Breast epithelium (tissue), 4 donors: Measurements from ENCODE around the gene TECRL. TPM values are rescaled to one million over a fixed set of nuclear protein-coding genes. Genes with fewer than 3 reads are reported as not detected.

Experiments
- DNase-seq, 2 donors: peaks; one replicate each; pipeline ENCODE4 v3.0.0-alpha.2; 2019; ENCODE audit warnings: low spot score in 2 of 2
- H3K27ac ChIP-seq, 2 donors: fragments of 200-600 bp; sonication (generic) in 1 of 2; one replicate each; pipeline ENCODE4 v1.5.1; 2016 to 2019; ENCODE audit warnings: mild to moderate bottlenecking in 1 of 2
- H3K27me3 ChIP-seq, 2 donors: fragments of 200-600 bp; sonication (generic) in 1 of 2; one replicate each; pipeline versions ENCODE4 v1.5.1 to v1.6.0; 2017 to 2019; ENCODE audit warnings: control low read depth in 1 of 2, mild to moderate bottlenecking in 1 of 2
- H3K36me3 ChIP-seq: fragments of 200-600 bp; one replicate; pipeline ENCODE4 v1.5.1; 2019
- H3K4me1 ChIP-seq, 2 donors: fragments of 200-600 bp; sonication (generic); one replicate each; pipeline ENCODE4 v1.5.1; 2016 to 2019; ENCODE audit warnings: control low read depth in 1 of 2
- H3K4me3 ChIP-seq, 3 donors: fragments of 200-600 bp; sonication (generic); 1 replicate in 2 of 3; 2 replicates in 1 of 3; pipeline ENCODE4 v1.5.1; 2016 to 2019; ENCODE audit warnings: mild to moderate bottlenecking in 3 of 3, moderate library complexity in 2 of 3
- H3K9me3 ChIP-seq, 2 donors: fragments of 200-600 bp; sonication (generic) in 1 of 2; one replicate each; pipeline ENCODE4 v1.5.1; 2016 to 2019; ENCODE audit warnings: control low read depth in 1 of 2
- CTCF ChIP-seq, 3 donors: fragments of 450-650 bp; IDR thresholded peaks; one replicate each; pipeline ENCODE4 v1.5.1; 2016 to 2017; ENCODE audit warnings: antibody characterized with exemption in 3 of 3, mild to moderate bottlenecking in 3 of 3, moderate library complexity in 3 of 3
- POLR2A ChIP-seq: fragments of 450-650 bp; IDR thresholded peaks from one replicate; pipeline ENCODE4 v1.6.1; 2016; ENCODE audit warnings: antibody characterized with exemption, mild to moderate bottlenecking, moderate library complexity
- POLR2AphosphoS5 ChIP-seq, 3 donors: sonication (generic); formaldehyde crosslinking; IDR thresholded peaks; one replicate each; pipeline ENCODE4 v1.6.1; 2017; ENCODE audit warnings: antibody characterized with exemption in 3 of 3
- intact Hi-C: fragments of 100-400 bp; cut with DNase I; formaldehyde crosslinking; loops from one replicate; pipeline ENCODE4 v1.15.1; 2023; ENCODE audit warnings: low total_unique reads
- total RNA-seq, 3 donors: library from RNA; depleted of rRNA; stranded (reverse); fragments of >200 nt; gene quantifications; one replicate each; pipeline ENCODE4 v1.1.0, GENCODE V29; 2016

The TECRL gene
- total RNA-seq, 3 donors from 2014 or later, result not detected

- no peaks in the 10 kb centered on the region for H3K36me3 ChIP-seq
- DNase-seq, result no peak
- H3K27ac ChIP-seq, result no peak overlapping the region
- H3K9me3 ChIP-seq, result no peaks in the 10 kb centered on the region
- no peaks in the 10 kb centered on the region for H3K4me1 ChIP-seq
- TF ChIP-seq POLR2A (no peak), CTCF (IDR thresholded peaks at IDR 0.05) (no peak), POLR2AphosphoS5 (IDR thresholded peaks at IDR 0.05) (no peak)
- H3K27me3 ChIP-seq, result no peaks in the 10 kb centered on the region
- H3K4me3 ChIP-seq, result no peak overlapping the region
- intact Hi-C loops, result no loop called here
Measured at GRCh38 chr4:64353904-64354303, 55.3 kb downstream of the TECRL start.

- DNase-seq, result no peak
- Histone ChIP-seq H3K4me3 (no peak overlapping the region), H3K9me3 (peaks cover 0 to 4% of the 10 kb centered on the region in 2 donors), H3K27ac (no peak overlapping the region), H3K36me3 (no peaks in the 10 kb centered on the region), H3K4me1 (no peaks in the 10 kb centered on the region), H3K27me3 (no peaks in the 10 kb centered on the region)
- intact Hi-C loops, result loop anchor here (5.0 kb wide), 1 partner anchor 599 kb away; no protein-coding TSS in a partner anchor
- TF ChIP-seq CTCF (IDR thresholded peaks at IDR 0.05) (no peak), POLR2AphosphoS5 (IDR thresholded peaks at IDR 0.05) (no peak), POLR2A (no peak)
Measured at GRCh38 chr4:64341711-64342110, 67.5 kb downstream of the TECRL start.

GRCh38 chr4:64340218-64341110 is 68.8 kb downstream of the TECRL start:
- Histone ChIP-seq H3K4me3 (no peak overlapping the region), H3K9me3 (peaks cover 0 to 4% of the 10 kb centered on the region in 2 donors), H3K27me3 (no peaks in the 10 kb centered on the region), H3K27ac (no peak overlapping the region), H3K4me1 (no peaks in the 10 kb centered on the region), H3K36me3 (no peaks in the 10 kb centered on the region)
- intact Hi-C loops, result loop anchor here (5.0 kb wide), 1 partner anchor 598 kb away; no protein-coding TSS in a partner anchor
- TF ChIP-seq CTCF (IDR thresholded peaks at IDR 0.05) (no peak), POLR2AphosphoS5 (IDR thresholded peaks at IDR 0.05) (no peak), POLR2A (no peak)
- DNase-seq, result no peak

GRCh38 chr4:64334964-64335363 is 74.3 kb downstream of the TECRL start:
- intact Hi-C loops, result no loop called here
- no peak overlapping the region for H3K27ac ChIP-seq
- DNase-seq, result no peak
- H3K4me1 ChIP-seq, result no peaks in the 10 kb centered on the region
- no peaks in the 10 kb centered on the region for H3K9me3 ChIP-seq
- no peaks in the 10 kb centered on the region for H3K36me3 ChIP-seq
- H3K4me3 ChIP-seq, result no peak overlapping the region
- H3K27me3 ChIP-seq, result no peaks in the 10 kb centered on the region
- no peak for TF ChIP-seq POLR2AphosphoS5 (IDR thresholded peaks at IDR 0.05)
- no peak for TF ChIP-seq CTCF (IDR thresholded peaks at IDR 0.05)
- no peak for TF ChIP-seq POLR2A

- Histone ChIP-seq H3K36me3 (no peaks in the 10 kb centered on the region), H3K9me3 (peaks cover 0 to under 1% of the 10 kb centered on the region in 2 donors), H3K4me3 (no peak overlapping the region), H3K4me1 (no peaks in the 10 kb centered on the region), H3K27me3 (no peaks in the 10 kb centered on the region), H3K27ac (no peak overlapping the region)
- TF ChIP-seq POLR2A (no peak), CTCF (IDR thresholded peaks at IDR 0.05) (no peak), POLR2AphosphoS5 (IDR thresholded peaks at IDR 0.05) (no peak)
- intact Hi-C loops, result no loop called here
- DNase-seq, result no peak
Measured at GRCh38 chr4:64330143-64330542, 79.1 kb downstream of the TECRL start.
